HG03432 (cell line): ENCODE results near the gene GALK2.
"Not testable (repeated sequence)": the region's sequence is repeated elsewhere in the genome, so short reads cannot be mapped to it uniquely, and the experiment has no call there.

Experiments used
- ATAC-seq: cut with Tn5 transposase; IDR thresholded peaks from one replicate; pipeline ENCODE4 v1.9.1; 2021; ENCODE audit warnings: mild to moderate bottlenecking, moderate library complexity; ENCODE audit not compliant: unreplicated experiment

The GALK2 gene

GRCh38 chr15:49215768-49216739 is 46.0 kb downstream of the GALK2 start:
- ATAC-seq: peak; percentile 100

GRCh38 chr15:49223536-49224274 is 53.7 kb downstream of the GALK2 start:
- no peak for ATAC-seq

- no peak for ATAC-seq
Measured at GRCh38 chr15:49225572-49226281, 55.7 kb downstream of the GALK2 start.

GRCh38 chr15:49227602-49228001 is 57.6 kb downstream of the GALK2 start:
- no peak for ATAC-seq

GRCh38 chr15:49229922-49230321 is 59.9 kb downstream of the GALK2 start:
- no peak for ATAC-seq

GRCh38 chr15:49232236-49232806 is 62.3 kb downstream of the GALK2 start:
- ATAC-seq: no peak

- peak; percentile 96 for ATAC-seq
Measured at GRCh38 chr15:49235446-49236124, 65.5 kb downstream of the GALK2 start.

GRCh38 chr15:49236869-49237268 is 66.8 kb downstream of the GALK2 start:
- no peak for ATAC-seq

- ATAC-seq: no peak
Measured at GRCh38 chr15:49238342-49238741, 68.3 kb downstream of the GALK2 start.

- ATAC-seq: no peak
Measured at GRCh38 chr15:49239105-49239504, 69.1 kb downstream of the GALK2 start.

- no peak for ATAC-seq
Measured at GRCh38 chr15:49242820-49243219, 72.8 kb downstream of the GALK2 start.

GRCh38 chr15:49247556-49248110 is 77.6 kb downstream of the GALK2 start:
- ATAC-seq: no peak

- ATAC-seq: no peak
Measured at GRCh38 chr15:49248291-49248690, 78.2 kb downstream of the GALK2 start.

- no peak for ATAC-seq
Measured at GRCh38 chr15:49255966-49256759, 86.1 kb downstream of the GALK2 start.

GRCh38 chr15:49265117-49265516 is 95.1 kb downstream of the GALK2 start:
- not testable (repeated sequence) for ATAC-seq

GRCh38 chr15:49265911-49266310 is 95.9 kb downstream of the GALK2 start:
- no peak for ATAC-seq

GRCh38 chr15:49270541-49271421 is 100.7 kb downstream of the GALK2 start:
- no peak for ATAC-seq

- no peak for ATAC-seq
Measured at GRCh38 chr15:49273734-49274318, 103.8 kb downstream of the GALK2 start.
